Mammary epithelial cell (primary cell): ENCODE data around the gene KMT5C.

Source experiments
- CTCF ChIP-seq, 2 donors: IDR thresholded peaks in 1 of 2; conservative IDR thresholded peaks in 1 of 2; 2 replicates each; pipeline ENCODE4 v1.5.1; 2011 to 2012; ENCODE audit warnings: inconsistent platforms in 2 of 2, low read length in 2 of 2, mild to moderate bottlenecking in 2 of 2, control low read depth in 1 of 2, low read depth in 1 of 2; ENCODE audit not compliant: insufficient read depth in 1 of 2; ENCODE audit errors: extremely low read depth in 1 of 2
- EZH2 ChIP-seq: IDR thresholded peaks from 2 replicates; pipeline ENCODE4 v1.6.1; 2012; ENCODE audit warnings: low read length, inconsistent platforms, borderline replicate concordance

GRCh38 chr19:55301459-55302317 is 38.0 kb upstream of the KMT5C start:
- TF ChIP-seq EZH2, result peak; percentile 13
- TF ChIP-seq CTCF (conservative IDR thresholded peaks at IDR 0.05 in 1 of 2, IDR thresholded peaks at IDR 0.05 in 1 of 2; ENCODE audit: extremely low read depth in 1 of 2, insufficient read depth in 1 of 2, low read depth in 1 of 2, low read length in 2 of 2), result peak; percentile 73 to 94
